HUES48 (cell line): ENCODE data around the gene ELOVL6.

Experiments used
- H3K27ac ChIP-seq: one replicate; pipeline ENCODE4 v1.7.0; 2013; ENCODE audit warnings: low read depth, low read length, inconsistent platforms
- H3K27me3 ChIP-seq: 2 replicates; pipeline ENCODE4 v1.6.1; 2013; ENCODE audit warnings: mild to moderate bottlenecking, low read length; ENCODE audit not compliant: control insufficient read depth, insufficient read depth
- H3K36me3 ChIP-seq: 2 replicates; pipeline ENCODE4 v1.6.1; 2013; ENCODE audit warnings: low read length; ENCODE audit not compliant: control insufficient read depth, insufficient read depth
- H3K4me1 ChIP-seq: 2 replicates; pipeline ENCODE4 v1.6.1; 2013; ENCODE audit warnings: mild to moderate bottlenecking, low read length; ENCODE audit not compliant: control insufficient read depth, insufficient read depth
- H3K4me3 ChIP-seq: 2 replicates; pipeline ENCODE4 v1.5.1; 2013; ENCODE audit warnings: mild to moderate bottlenecking, low read depth, low read length
- H3K9ac ChIP-seq: 2 replicates; pipeline ENCODE4 v1.6.1; 2013; ENCODE audit warnings: mild to moderate bottlenecking, low read depth, low read length, moderate library complexity
- H3K9me3 ChIP-seq: 2 replicates; pipeline ENCODE4 v1.6.1; 2013; ENCODE audit warnings: low read length; ENCODE audit not compliant: control insufficient read depth, insufficient read depth

ELOVL6 gene

DNA sequence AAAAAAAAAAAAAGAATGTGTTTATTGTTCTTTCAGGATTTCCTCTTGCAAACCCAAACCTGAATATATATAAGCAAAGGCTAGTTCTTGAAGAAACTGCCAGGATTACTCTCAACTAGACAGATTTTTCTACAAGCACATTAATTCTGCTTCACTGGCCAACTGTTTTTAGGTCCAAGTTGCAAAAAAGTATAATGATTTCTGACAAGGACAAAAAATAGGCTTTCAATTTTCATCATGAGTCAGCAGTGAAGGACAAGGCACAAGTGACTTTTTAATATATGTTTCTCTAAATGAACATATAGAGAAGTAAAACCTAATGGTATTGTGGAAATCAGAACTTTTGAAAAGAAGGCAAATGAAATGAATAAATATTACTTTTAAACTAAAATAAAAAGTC is 73.7 kb downstream of the ELOVL6 start:
- H3K27ac ChIP-seq = no peak overlapping the region
- no peaks in the 10 kb centered on the region; the same call in 1 of the 2 replicates for H3K4me1 ChIP-seq
- no peaks in the 10 kb centered on the region for H3K27me3 ChIP-seq
- no peaks in the 10 kb centered on the region for H3K9me3 ChIP-seq
- peaks cover 3% of the 10 kb centered on the region; the same call in 1 of the 2 replicates for H3K36me3 ChIP-seq
- no peak overlapping the region for H3K4me3 ChIP-seq
- H3K9ac ChIP-seq = no peak overlapping the region

DNA sequence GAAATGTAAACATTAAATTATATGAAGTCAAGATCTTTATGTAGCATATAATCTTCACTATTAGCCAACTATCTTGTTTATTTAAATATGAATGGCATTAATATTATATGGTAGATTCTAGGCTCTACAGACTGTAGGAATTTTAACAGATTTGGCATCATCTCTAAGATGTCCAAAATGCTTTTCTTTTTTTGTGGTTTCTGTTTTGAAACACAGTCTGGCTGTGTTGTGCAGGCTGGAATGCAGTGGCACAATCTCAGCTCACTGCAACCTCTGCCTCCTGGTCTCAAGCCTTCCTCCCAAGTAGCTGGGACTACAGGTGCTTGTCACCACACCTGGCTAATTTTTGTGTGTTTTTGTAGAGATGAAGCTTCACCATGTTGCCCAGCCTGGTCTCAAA is 76.2 kb downstream of the ELOVL6 start:
- Histone ChIP-seq H3K9me3 (no peaks in the 10 kb centered on the region), H3K36me3 (peaks cover 3% of the 10 kb centered on the region; the same call in 1 of the 2 replicates), H3K27me3 (no peaks in the 10 kb centered on the region), H3K4me1 (no peaks in the 10 kb centered on the region; the same call in 1 of the 2 replicates), H3K4me3 (no peak overlapping the region), H3K27ac (no peak overlapping the region), H3K9ac (no peak overlapping the region)

DNA sequence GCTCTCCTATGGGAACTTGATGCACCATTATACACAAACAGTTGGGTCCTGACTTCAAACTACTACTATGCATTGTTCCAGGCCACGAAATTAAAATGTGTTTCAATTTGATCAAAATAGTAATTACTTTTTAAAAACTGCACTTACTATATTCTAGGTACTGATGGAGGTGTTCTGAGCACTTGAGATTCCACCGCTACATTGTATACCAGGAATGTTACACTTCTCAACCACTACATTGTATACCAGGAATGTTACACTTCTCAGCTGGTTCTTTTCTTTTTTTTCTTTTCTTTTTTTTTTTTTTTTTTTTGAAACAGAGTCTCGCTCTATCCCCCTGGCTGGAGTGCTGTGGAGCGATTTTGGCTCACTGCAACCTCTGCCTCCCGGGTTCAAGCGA is 77.9 kb downstream of the ELOVL6 start:
- Histone ChIP-seq H3K4me3 (no peak overlapping the region), H3K9ac (no peak overlapping the region), H3K36me3 (0 out of 2 replicates have a peak, but pooled peaks cover 6% of the 10 kb centered on the region), H3K4me1 (peaks cover 9% of the 10 kb centered on the region; the same call in 1 of the 2 replicates), H3K9me3 (no peaks in the 10 kb centered on the region), H3K27me3 (no peaks in the 10 kb centered on the region), H3K27ac (no peak overlapping the region)

DNA sequence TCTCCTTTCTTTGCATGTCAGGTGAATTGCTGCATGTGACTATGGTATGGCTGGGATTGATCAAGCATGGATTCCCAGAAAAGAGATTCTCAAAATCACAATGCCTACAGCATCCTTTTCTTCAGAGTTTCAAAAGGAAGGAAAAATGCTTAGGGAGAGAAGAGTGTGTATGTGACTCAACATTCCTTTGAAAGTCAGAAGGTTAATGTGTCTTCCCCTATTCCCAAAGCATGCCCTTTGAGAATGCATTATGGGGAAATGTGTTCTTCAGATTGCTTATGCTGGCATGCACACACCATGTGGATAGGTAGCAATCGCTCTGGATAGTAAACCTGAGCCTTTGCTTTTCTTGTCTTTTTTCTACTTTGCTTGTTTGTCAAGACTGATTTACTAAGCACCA is 78.5 kb downstream of the ELOVL6 start:
- Histone ChIP-seq H3K36me3 (0 out of 2 replicates have a peak, but pooled peaks cover 6% of the 10 kb centered on the region), H3K4me1 (peaks cover 9% of the 10 kb centered on the region; the same call in 1 of the 2 replicates), H3K27ac (no peak overlapping the region), H3K27me3 (no peaks in the 10 kb centered on the region), H3K9me3 (no peaks in the 10 kb centered on the region), H3K9ac (no peak overlapping the region), H3K4me3 (no peak overlapping the region)

DNA sequence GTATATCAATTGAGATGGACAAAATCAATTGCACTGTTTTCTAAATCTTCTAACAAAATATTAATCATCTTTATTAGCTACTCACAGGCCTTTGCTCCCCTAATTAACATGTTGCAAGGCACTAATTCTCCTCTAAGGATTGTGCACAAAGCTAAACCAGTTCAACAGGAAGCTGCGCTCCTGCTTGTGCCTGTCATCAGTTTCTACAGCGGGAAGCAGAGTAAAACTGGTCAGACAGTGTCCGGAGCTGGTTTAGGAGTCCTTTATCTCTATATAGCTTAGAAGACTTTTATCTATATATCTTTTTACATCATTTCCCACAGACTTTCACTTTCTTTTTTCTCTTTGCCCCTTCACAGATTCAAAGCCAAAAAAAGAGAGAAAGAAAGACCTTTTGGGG is 79.1 kb downstream of the ELOVL6 start:
- H3K27ac ChIP-seq = no peak overlapping the region
- no peak overlapping the region for H3K9ac ChIP-seq
- H3K27me3 ChIP-seq = no peaks in the 10 kb centered on the region
- H3K9me3 ChIP-seq = no peaks in the 10 kb centered on the region
- H3K4me1 ChIP-seq = peaks cover 9% of the 10 kb centered on the region; the same call in 1 of the 2 replicates
- H3K36me3 ChIP-seq = 0 out of 2 replicates have a peak, but pooled peaks cover 6% of the 10 kb centered on the region
- H3K4me3 ChIP-seq = no peak overlapping the region

DNA sequence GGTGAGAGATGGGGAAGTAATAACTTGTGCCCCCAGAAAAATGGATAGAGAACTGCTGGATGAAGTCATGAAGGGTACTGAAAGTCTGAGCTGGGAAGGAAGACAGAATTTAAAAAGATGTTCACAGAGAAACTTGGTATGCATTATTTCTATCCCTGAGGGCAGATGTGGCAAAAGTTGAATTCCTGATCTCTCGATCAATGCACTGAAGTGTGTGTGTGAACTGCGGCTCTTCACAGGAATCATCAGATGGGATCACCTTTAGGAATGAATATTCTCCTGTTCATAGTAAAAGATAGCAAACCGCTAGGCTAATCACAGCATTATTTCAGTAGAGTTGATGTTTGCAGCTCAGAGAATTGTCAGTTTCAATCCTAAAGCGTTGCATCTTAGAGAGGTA is 86.4 kb downstream of the ELOVL6 start:
- 0 out of 2 replicates have a peak, but pooled peaks cover 2% of the 10 kb centered on the region for H3K36me3 ChIP-seq
- no peaks in the 10 kb centered on the region for H3K9me3 ChIP-seq
- no peak overlapping the region for H3K9ac ChIP-seq
- no peaks in the 10 kb centered on the region for H3K27me3 ChIP-seq
- H3K4me1 ChIP-seq = peaks cover 42% of the 10 kb centered on the region
- no peak overlapping the region for H3K4me3 ChIP-seq
- H3K27ac ChIP-seq = no peak overlapping the region

DNA sequence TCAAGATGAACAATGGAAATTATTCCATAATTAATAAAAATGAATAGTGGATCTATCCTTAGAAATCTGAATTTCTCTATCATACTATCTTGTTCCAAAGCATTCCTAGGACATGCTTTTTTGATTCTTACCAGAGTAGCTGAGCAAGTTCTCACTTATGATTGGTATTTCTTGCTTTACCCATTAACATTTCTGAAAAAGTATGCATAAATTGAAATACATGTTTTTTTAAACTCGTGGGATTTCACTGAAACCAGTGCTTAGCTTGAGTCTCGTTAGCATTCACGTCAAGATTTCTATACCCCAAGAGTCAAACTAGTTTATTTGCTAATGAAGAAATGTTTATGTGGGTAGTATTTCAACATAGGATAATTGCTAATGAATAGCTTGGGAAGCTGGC is 89.0 kb downstream of the ELOVL6 start:
- Histone ChIP-seq H3K9ac (no peak overlapping the region), H3K36me3 (peaks cover 11% of the 10 kb centered on the region), H3K27me3 (no peaks in the 10 kb centered on the region), H3K4me3 (no peak overlapping the region), H3K9me3 (no peaks in the 10 kb centered on the region), H3K27ac (no peak overlapping the region), H3K4me1 (peaks cover 51% of the 10 kb centered on the region)

DNA sequence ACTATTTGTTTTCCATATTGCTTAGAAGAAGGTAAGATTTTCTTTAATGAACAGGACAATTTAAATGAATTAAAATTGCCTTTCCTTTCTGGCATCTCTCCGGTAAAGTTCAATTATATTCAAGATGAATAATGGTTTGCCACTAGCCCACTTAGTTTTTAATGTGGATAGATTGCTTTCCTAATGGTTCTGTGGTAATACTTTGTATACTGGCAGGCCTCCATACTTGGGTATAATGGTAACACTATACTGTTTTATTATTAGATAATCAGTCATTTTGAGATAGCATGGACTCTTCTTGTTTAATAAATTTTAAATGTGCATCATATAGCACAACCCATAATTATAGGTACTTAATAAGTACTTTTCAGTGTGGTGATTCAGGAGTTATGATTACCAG is 89.5 kb downstream of the ELOVL6 start:
- no peaks in the 10 kb centered on the region for H3K9me3 ChIP-seq
- no peak overlapping the region for H3K4me3 ChIP-seq
- H3K9ac ChIP-seq = no peak overlapping the region
- H3K27ac ChIP-seq = peak overlapping the region; percentile 1
- H3K27me3 ChIP-seq = no peaks in the 10 kb centered on the region
- H3K4me1 ChIP-seq = peaks cover 55% of the 10 kb centered on the region
- peaks cover 16% of the 10 kb centered on the region for H3K36me3 ChIP-seq

DNA sequence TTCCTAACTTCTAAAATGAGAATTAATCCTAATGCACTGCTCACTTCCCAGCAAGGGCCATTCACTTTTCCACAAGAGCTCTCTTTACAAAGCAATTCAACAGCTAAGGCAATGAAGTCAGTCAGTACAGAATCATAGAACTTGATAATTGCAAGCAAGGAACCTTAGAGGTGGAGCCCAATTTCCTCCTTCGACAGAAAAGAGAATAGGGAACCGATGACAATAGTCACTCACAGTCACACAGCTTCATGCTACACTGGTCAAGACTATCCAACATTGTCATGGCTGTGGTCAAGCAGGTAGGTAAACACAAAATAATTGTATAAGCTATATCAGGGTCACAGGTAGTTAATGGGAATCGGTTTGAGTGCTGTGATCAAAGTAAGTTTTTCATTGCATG is 90.0 kb downstream of the ELOVL6 start:
- Histone ChIP-seq H3K9ac (no peak overlapping the region), H3K27ac (peak overlapping the region; percentile 1), H3K36me3 (peaks cover 21% of the 10 kb centered on the region)

DNA sequence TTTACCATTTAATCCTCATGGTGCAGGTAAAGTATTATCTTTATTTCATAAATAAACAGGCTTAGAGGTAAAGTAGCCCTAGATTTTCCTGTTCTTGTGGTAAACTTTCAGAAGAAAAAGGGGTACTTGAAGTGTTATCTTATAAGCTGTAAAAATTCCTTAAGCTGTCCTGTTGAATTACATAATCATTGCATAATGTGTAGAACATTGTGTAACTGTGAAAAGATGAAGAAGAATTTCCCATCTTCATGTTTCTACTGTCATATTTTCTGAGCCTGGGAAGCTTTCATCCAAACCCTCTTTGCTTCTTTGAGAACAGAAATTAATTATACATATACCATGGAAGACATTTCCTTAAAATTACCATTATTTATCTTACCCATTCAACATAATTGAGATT is 90.5 kb downstream of the ELOVL6 start:
- no peak overlapping the region for H3K9ac ChIP-seq
- H3K36me3 ChIP-seq = peaks cover 22% of the 10 kb centered on the region
- peaks cover 57% of the 10 kb centered on the region for H3K4me1 ChIP-seq
- H3K27me3 ChIP-seq = no peaks in the 10 kb centered on the region
- H3K4me3 ChIP-seq = no peak overlapping the region
- no peak overlapping the region for H3K27ac ChIP-seq
- H3K9me3 ChIP-seq = no peaks in the 10 kb centered on the region

More for the DNA sequence above, 90.0 kb downstream of the ELOVL6 start:
- no peaks in the 10 kb centered on the region for H3K9me3 ChIP-seq
- peaks cover 57% of the 10 kb centered on the region for H3K4me1 ChIP-seq
- H3K27me3 ChIP-seq = no peaks in the 10 kb centered on the region
- no peak overlapping the region for H3K4me3 ChIP-seq

DNA sequence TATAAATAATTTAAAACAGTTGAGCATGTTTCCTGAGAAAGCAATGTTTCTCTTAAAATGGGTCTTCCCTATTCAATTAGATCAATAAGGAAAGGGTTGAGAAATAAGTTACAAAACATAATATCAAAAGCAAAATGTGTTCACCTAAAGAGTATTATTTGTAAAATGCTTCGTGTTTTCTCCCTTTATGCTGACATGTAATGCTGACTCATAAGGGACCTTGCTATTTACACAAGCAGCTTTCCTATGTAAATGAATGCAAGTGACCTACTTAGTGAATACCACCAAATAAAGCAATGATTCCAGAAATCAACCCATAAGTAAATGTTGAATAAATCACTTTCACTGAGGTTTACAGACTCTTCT is 91.5 kb downstream of the ELOVL6 start:
- H3K4me1 ChIP-seq = peaks cover 54% of the 10 kb centered on the region
- H3K4me3 ChIP-seq = no peak overlapping the region
- H3K27me3 ChIP-seq = no peaks in the 10 kb centered on the region
- H3K9me3 ChIP-seq = no peaks in the 10 kb centered on the region
- peak overlapping the region; percentile 87 for H3K27ac ChIP-seq
- no peak overlapping the region for H3K9ac ChIP-seq
- peaks cover 22% of the 10 kb centered on the region for H3K36me3 ChIP-seq

DNA sequence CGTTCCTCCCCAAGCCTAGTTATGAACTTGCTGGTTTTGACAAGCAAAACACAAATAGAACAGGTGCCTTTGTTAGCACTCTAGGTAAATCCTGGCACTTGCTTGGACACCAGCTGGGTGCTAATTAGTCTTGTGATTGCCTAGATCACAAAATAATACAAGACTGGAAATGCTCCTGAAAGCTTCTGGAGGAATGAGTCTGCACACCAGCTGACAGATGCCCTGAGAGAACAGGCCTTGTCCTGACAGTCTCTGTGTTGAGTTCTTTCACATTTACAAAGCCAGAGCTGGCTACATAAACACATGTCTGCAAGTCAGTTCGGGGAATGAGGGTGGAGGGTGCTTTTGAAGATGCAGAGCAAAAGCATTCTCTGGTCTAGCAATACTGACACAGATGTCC is 93.8 kb downstream of the ELOVL6 start:
- Histone ChIP-seq H3K9me3 (no peaks in the 10 kb centered on the region), H3K4me1 (peaks cover 45% of the 10 kb centered on the region), H3K4me3 (no peak overlapping the region), H3K9ac (no peak overlapping the region), H3K36me3 (peaks cover 22% of the 10 kb centered on the region), H3K27me3 (no peaks in the 10 kb centered on the region), H3K27ac (no peak overlapping the region)
